H9 (cell line): ENCODE data around the gene LCNL1. TPM values are rescaled to one million over a fixed set of nuclear protein-coding genes. Genes with fewer than 3 reads are reported as not detected.

Experiments used
- DNase-seq: peaks from one replicate; pipeline ENCODE4 v3.0.0-alpha.2; 2017
- H2AFZ ChIP-seq: one replicate; pipeline ENCODE4 v1.6.1; 2013; ENCODE audit warnings: mild to moderate bottlenecking, low read length, control low read depth, moderate library complexity
- H2AK5ac ChIP-seq: 2 replicates; pipeline ENCODE4 v1.6.1; 2013; ENCODE audit warnings: low read length, control low read depth, mixed read lengths; ENCODE audit not compliant: insufficient read length
- H2BK120ac ChIP-seq: one replicate; pipeline ENCODE4 v1.6.1; 2013; ENCODE audit warnings: low read depth, mild to moderate bottlenecking, low read length, control low read depth, inconsistent platforms; ENCODE audit not compliant: poor library complexity, severe bottlenecking
- H2BK12ac ChIP-seq: 2 replicates; pipeline ENCODE4 v1.6.1; 2013; ENCODE audit warnings: low read length, control low read depth, mixed read lengths, low read depth; ENCODE audit not compliant: insufficient read length
- H2BK15ac ChIP-seq: 2 replicates; pipeline ENCODE4 v1.6.1; 2013; ENCODE audit warnings: low read depth, low read length, control low read depth
- H2BK20ac ChIP-seq: one replicate; pipeline ENCODE4 v1.6.1; 2013; ENCODE audit warnings: low read depth, mild to moderate bottlenecking, low read length, control low read depth, inconsistent platforms; ENCODE audit not compliant: poor library complexity, severe bottlenecking
- H2BK5ac ChIP-seq: 2 replicates; pipeline ENCODE4 v1.6.1; 2013; ENCODE audit warnings: low read length, control low read depth, mixed read lengths; ENCODE audit not compliant: insufficient read length
- H3K14ac ChIP-seq: 2 replicates; pipeline ENCODE4 v1.6.1; 2013; ENCODE audit warnings: low read length, control low read depth; ENCODE audit not compliant: insufficient read depth
- H3K18ac ChIP-seq: 2 replicates; pipeline ENCODE4 v1.6.1; 2013; ENCODE audit warnings: low read depth, mild to moderate bottlenecking, mixed read lengths, low read length, control low read depth; ENCODE audit not compliant: insufficient read length
- H3K23ac ChIP-seq: 2 replicates; pipeline ENCODE4 v1.6.1; 2013; ENCODE audit warnings: low read length, control low read depth, mixed read lengths, low read depth; ENCODE audit not compliant: insufficient read length
- H3K23me2 ChIP-seq: 2 replicates; pipeline ENCODE4 v1.6.1; 2013; ENCODE audit warnings: low read depth, mild to moderate bottlenecking, mixed read lengths, low read length, control low read depth; ENCODE audit not compliant: insufficient read length, poor library complexity, severe bottlenecking
- H3K27ac ChIP-seq: 2 replicates; pipeline ENCODE4 v1.5.1; 2013; ENCODE audit warnings: low read length, control low read depth, mixed read lengths, low read depth; ENCODE audit not compliant: insufficient read length
- H3K27me3 ChIP-seq: 2 replicates; pipeline ENCODE4 v1.6.1; 2013; ENCODE audit warnings: low read length, control low read depth, inconsistent platforms; ENCODE audit not compliant: insufficient read depth
- H3K4ac ChIP-seq: 2 replicates; pipeline ENCODE4 v1.6.1; 2013; ENCODE audit warnings: low read depth, mild to moderate bottlenecking, control low read depth, inconsistent platforms, low read length, moderate library complexity
- H3K4me1 ChIP-seq: 2 replicates; pipeline ENCODE4 v1.6.1; 2013; ENCODE audit warnings: low read length, control low read depth, inconsistent platforms; ENCODE audit not compliant: insufficient read depth
- H3K4me2 ChIP-seq: 2 replicates; pipeline ENCODE4 v1.6.1; 2013; ENCODE audit warnings: low read length, control low read depth, mixed read lengths; ENCODE audit not compliant: insufficient read length, insufficient read depth
- H3K56ac ChIP-seq: 2 replicates; pipeline ENCODE4 v1.6.1; 2013; ENCODE audit warnings: low read depth, mild to moderate bottlenecking, mixed read lengths, low read length, control low read depth; ENCODE audit not compliant: insufficient read length
- H3K79me1 ChIP-seq: 2 replicates; pipeline ENCODE4 v1.6.1; 2013; ENCODE audit warnings: low read depth, mild to moderate bottlenecking, moderate library complexity, low read length, control low read depth, inconsistent platforms; ENCODE audit not compliant: insufficient read depth, poor library complexity, severe bottlenecking
- H3K79me2 ChIP-seq: 2 replicates; pipeline ENCODE4 v1.6.1; 2013; ENCODE audit warnings: low read length, control low read depth, inconsistent platforms; ENCODE audit not compliant: insufficient read depth
- H3K9ac ChIP-seq: 2 replicates; pipeline ENCODE4 v1.6.1; 2013; ENCODE audit warnings: low read length, control low read depth, mixed read lengths; ENCODE audit not compliant: insufficient read length; ENCODE audit errors: extremely low read depth
- H3K9me3 ChIP-seq: one replicate; pipeline ENCODE4 v1.6.1; 2013; ENCODE audit warnings: low read depth, low read length, inconsistent platforms; ENCODE audit not compliant: control insufficient read depth
- H3T11ph ChIP-seq: one replicate; pipeline ENCODE4 v1.6.1; 2013; ENCODE audit warnings: mild to moderate bottlenecking, low read length, control low read depth, inconsistent platforms
- H4K20me1 ChIP-seq: one replicate; pipeline ENCODE4 v1.6.1; 2013; ENCODE audit not compliant: control insufficient read depth, insufficient read length, insufficient read depth
- H4K5ac ChIP-seq: 2 replicates; pipeline ENCODE4 v1.6.1; 2013; ENCODE audit warnings: low read depth, mild to moderate bottlenecking, mixed read lengths, low read length, control low read depth; ENCODE audit not compliant: insufficient read length
- H4K8ac ChIP-seq: replicated peaks from 2 replicates; pipeline ENCODE4 v1.6.1; 2013; ENCODE audit warnings: low read length, control low read depth, mixed read lengths, low read depth; ENCODE audit not compliant: insufficient read length
- H4K91ac ChIP-seq: 2 replicates; pipeline ENCODE4 v1.6.1; 2013; ENCODE audit warnings: low read depth, mild to moderate bottlenecking, moderate library complexity, mixed read lengths, low read length, control low read depth; ENCODE audit not compliant: insufficient read length
- H3K27ac Mint-ChIP-seq, 3 experiments: 2 replicates in 2 of 3; 3 replicates in 1 of 3; pipeline ENCODE4 v1.8.0; 2020 to 2021; ENCODE audit warnings: mixed read lengths in 3 of 3, mild to moderate bottlenecking in 1 of 3, moderate library complexity in 1 of 3
- H3K27me3 Mint-ChIP-seq: 2 replicates; pipeline ENCODE4 v1.8.0; 2021; ENCODE audit warnings: low read depth, mild to moderate bottlenecking, moderate library complexity, mixed read lengths
- H3K36me3 Mint-ChIP-seq, 3 experiments: 2 replicates in 2 of 3; 3 replicates in 1 of 3; pipeline ENCODE4 v1.8.0; 2020 to 2021; ENCODE audit warnings: low read depth in 3 of 3, mixed read lengths in 3 of 3; ENCODE audit not compliant: insufficient read depth in 1 of 3
- H3K4me1 Mint-ChIP-seq, 2 experiments: 2 replicates each; pipeline ENCODE4 v1.8.0; 2020; ENCODE audit warnings: mixed read lengths in 2 of 2
- H3K4me3 Mint-ChIP-seq, 2 experiments: 2 replicates in 1 of 2; 3 replicates in 1 of 2; pipeline ENCODE4 v1.8.0; 2020 to 2021; ENCODE audit warnings: mild to moderate bottlenecking in 2 of 2, mixed read lengths in 2 of 2, moderate library complexity in 1 of 2
- H3K9me3 Mint-ChIP-seq, 2 experiments: 2 replicates in 1 of 2; 3 replicates in 1 of 2; pipeline ENCODE4 v1.8.0; 2020; ENCODE audit warnings: mild to moderate bottlenecking in 2 of 2, mixed read lengths in 2 of 2, moderate library complexity in 1 of 2
- WGBS: extraction: QIAGEN DNeasy Blood & Tissue Kit; methylation state at CpG from one replicate; pipeline ENCODE4 v1.1.7; 2013; ENCODE audit warnings: missing lambda C conversion rate, low lambda C conversion rate, mixed read lengths; ENCODE audit not compliant: insufficient read length; ENCODE audit errors: extremely low coverage; 5-methylcytosine and 5-hydroxymethylcytosine counted together
- total RNA-seq: library from RNA; stranded (reverse); gene quantifications from 2 replicates; pipeline ENCODE4 v1.2.1, GENCODE V29; 2021
- TF ChIP-seq, protein P1 (sequence below): fragments of 200-600 bp; sonication (generic); conservative IDR thresholded peaks from 3 replicates; pipeline ENCODE4 v1.8.0; 2021; ENCODE audit warnings: antibody characterized with exemption, mild to moderate bottlenecking

LCNL1 gene
- total RNA-seq, 1 experiment from 2014 or later: 0.20 TPM

DNA sequence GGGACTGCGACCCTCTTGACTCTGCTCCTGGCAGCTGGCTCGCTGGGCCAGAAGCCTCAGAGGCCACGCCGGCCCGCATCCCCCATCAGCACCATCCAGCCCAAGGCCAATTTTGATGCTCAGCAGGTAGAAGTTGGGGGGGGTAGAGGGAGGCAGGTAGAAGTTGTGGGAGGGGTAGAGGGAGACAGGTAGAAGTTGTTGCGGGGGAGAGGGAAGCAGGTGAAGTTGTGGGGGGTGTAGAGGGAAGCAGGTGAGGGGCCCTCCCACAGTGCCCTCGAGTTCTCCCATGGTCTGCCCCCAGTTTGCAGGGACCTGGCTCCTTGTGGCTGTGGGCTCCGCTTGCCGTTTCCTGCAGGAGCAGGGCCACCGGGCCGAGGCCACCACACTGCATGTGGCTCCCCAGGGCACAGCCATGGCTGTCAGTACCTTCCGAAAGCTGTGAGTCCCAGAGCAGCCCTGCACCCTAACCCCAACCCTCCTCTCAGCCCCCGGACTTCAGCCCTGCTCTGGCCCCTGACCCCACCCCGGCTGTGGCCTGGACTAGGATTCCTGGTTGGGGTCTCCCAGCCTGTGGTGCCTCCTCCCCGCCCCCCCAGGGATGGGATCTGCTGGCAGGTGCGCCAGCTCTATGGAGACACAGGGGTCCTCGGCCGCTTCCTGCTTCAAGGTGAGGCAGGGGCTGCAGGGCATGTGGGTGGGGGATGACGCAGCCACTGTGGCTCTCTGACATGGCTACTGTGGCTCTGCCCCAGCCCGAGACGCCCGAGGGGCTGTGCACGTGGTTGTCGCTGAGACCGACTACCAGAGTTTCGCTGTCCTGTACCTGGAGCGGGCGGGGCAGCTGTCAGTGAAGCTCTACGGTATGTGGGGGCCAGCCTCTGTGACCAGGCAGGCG is 37.2 kb upstream of the LCNL1 start:
- Histone ChIP-seq H3K4ac (no peak overlapping the region), H4K8ac (no peak overlapping the region), H2BK120ac (no peak overlapping the region), H2AK5ac (no peak overlapping the region), H3K23ac (no peak overlapping the region), H3K14ac (no peak overlapping the region; the same call in 1 of the 2 replicates), H4K20me1 (no peaks in the 10 kb centered on the region), H2BK12ac (no peak overlapping the region), H2BK15ac (no peak overlapping the region), H3K27me3 (no peaks in the 10 kb centered on the region), H3K4me2 (no peak overlapping the region), H3K9me3 (no peaks in the 10 kb centered on the region), H3K18ac (no peak overlapping the region), H3K27ac (no peak overlapping the region), H3K23me2 (peaks cover 8% of the 10 kb centered on the region), H3K56ac (no peak overlapping the region), H2AFZ (no peak overlapping the region), H3K79me2 (no peaks in the 10 kb centered on the region), H3K9ac (no peak overlapping the region), H4K91ac (no peak overlapping the region), H3K79me1 (no peaks in the 10 kb centered on the region), H2BK20ac (no peak overlapping the region), H3K4me1 (no peaks in the 10 kb centered on the region), H4K5ac (no peak overlapping the region), H3T11ph (no peak overlapping the region), H2BK5ac (no peak overlapping the region)
- Mint-ChIP-seq H3K9me3 (no peaks in the 10 kb centered on the region), H3K27me3 (no peaks in the 10 kb centered on the region), H3K4me3 (peak overlapping the region in 1 of 2 experiments; percentile 43; a peak in 1 of 5 replicates), H3K4me1 (peaks cover 10 to 18% of the 10 kb centered on the region in 2 experiments), H3K27ac (no peak overlapping the region), H3K36me3 (peaks cover 2 to 23% (median 21%) of the 10 kb centered on the region in 3 experiments; a peak in 5 of 7 replicates)
- WGBS: no CpG with 5 or more reads among the region's 30 CpGs
- no peak for DNase-seq
- TF ChIP-seq, protein P1, sequence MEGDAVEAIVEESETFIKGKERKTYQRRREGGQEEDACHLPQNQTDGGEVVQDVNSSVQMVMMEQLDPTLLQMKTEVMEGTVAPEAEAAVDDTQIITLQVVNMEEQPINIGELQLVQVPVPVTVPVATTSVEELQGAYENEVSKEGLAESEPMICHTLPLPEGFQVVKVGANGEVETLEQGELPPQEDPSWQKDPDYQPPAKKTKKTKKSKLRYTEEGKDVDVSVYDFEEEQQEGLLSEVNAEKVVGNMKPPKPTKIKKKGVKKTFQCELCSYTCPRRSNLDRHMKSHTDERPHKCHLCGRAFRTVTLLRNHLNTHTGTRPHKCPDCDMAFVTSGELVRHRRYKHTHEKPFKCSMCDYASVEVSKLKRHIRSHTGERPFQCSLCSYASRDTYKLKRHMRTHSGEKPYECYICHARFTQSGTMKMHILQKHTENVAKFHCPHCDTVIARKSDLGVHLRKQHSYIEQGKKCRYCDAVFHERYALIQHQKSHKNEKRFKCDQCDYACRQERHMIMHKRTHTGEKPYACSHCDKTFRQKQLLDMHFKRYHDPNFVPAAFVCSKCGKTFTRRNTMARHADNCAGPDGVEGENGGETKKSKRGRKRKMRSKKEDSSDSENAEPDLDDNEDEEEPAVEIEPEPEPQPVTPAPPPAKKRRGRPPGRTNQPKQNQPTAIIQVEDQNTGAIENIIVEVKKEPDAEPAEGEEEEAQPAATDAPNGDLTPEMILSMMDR: no peak
